Spleen (tissue), 11 donors: ENCODE data around the gene P2RY12. TPM values are rescaled to one million over a fixed set of nuclear protein-coding genes. Genes with fewer than 3 reads are reported as not detected.

Experiments
- DNase-seq: peaks from one replicate; pipeline ENCODE4 v3.0.0-alpha.2; 2020
- H3K27ac ChIP-seq, 8 donors: fragments of 200-600 bp; sonication (generic) in 7 of 8; 1 replicate in 4 of 8; 2 replicates in 4 of 8; pipeline versions ENCODE4 v1.5.0 to v1.8.0; 2016 to 2021; ENCODE audit warnings: inconsistent platforms in 4 of 8, mild to moderate bottlenecking in 4 of 8, moderate library complexity in 1 of 8
- H3K27me3 ChIP-seq, 7 donors: fragments of 200-600 bp; sonication (generic) in 6 of 7; replicated peaks in 1 of 7; 1 replicate in 4 of 7; 2 replicates in 3 of 7; pipeline versions ENCODE4 v1.5.0 to v1.8.0; 2016 to 2021; ENCODE audit warnings: inconsistent platforms in 3 of 7, mild to moderate bottlenecking in 1 of 7
- H3K36me3 ChIP-seq, 6 donors: fragments of 200-600 bp; sonication (generic) in 5 of 6; 1 replicate in 4 of 6; 2 replicates in 2 of 6; pipeline versions ENCODE4 v1.5.0 to v1.8.0; 2016 to 2021; ENCODE audit warnings: inconsistent platforms in 2 of 6
- H3K4me1 ChIP-seq, 6 donors: fragments of 200-600 bp; sonication (generic) in 5 of 6; 1 replicate in 3 of 6; 2 replicates in 3 of 6; pipeline versions ENCODE4 v1.5.0 to v1.8.0; 2016 to 2021; ENCODE audit warnings: inconsistent platforms in 3 of 6
- H3K4me3 ChIP-seq, 8 donors: fragments of 200-600 bp; sonication (generic) in 7 of 8; 1 replicate in 4 of 8; 2 replicates in 4 of 8; pipeline versions ENCODE4 v1.5.0 to v1.8.0; 2016 to 2021; ENCODE audit warnings: inconsistent platforms in 4 of 8, mild to moderate bottlenecking in 4 of 8, moderate library complexity in 2 of 8
- H3K9me3 ChIP-seq, 8 donors: fragments of 200-600 bp; sonication (generic) in 7 of 8; 1 replicate in 4 of 8; 2 replicates in 4 of 8; pipeline versions ENCODE4 v1.5.0 to v1.8.0; 2016 to 2021; ENCODE audit warnings: inconsistent platforms in 4 of 8
- POLR2A ChIP-seq, 3 donors: fragments of 450-650 bp; IDR thresholded peaks; one replicate each; pipeline ENCODE4 v1.5.1; 2017; ENCODE audit warnings: antibody characterized with exemption in 3 of 3, mild to moderate bottlenecking in 1 of 3
- POLR2AphosphoS5 ChIP-seq, 3 donors: sonication (generic); formaldehyde crosslinking; IDR thresholded peaks; one replicate each; pipeline ENCODE4 v1.5.1; 2017; ENCODE audit warnings: antibody characterized with exemption in 3 of 3
- WGBS, 5 donors: extraction: QIAGEN DNeasy Blood & Tissue Kit in 3 of 5; methylation state at CpG; one replicate each; pipeline versions ENCODE4 v1.1.5 to v1.1.7; 2013 to 2018; 5-methylcytosine and 5-hydroxymethylcytosine counted together
- intact Hi-C: fragments of 100-400 bp; cut with DNase I; formaldehyde crosslinking; loops from one replicate; pipeline ENCODE4 v1.15.0; 2023; ENCODE audit warnings: low total_unique reads
- polyA plus RNA-seq, 3 donors: library from polyadenylated mRNA; stranded (reverse); fragments of 200-250 nt; gene quantifications; one replicate each; pipeline ENCODE4 v1.2.1, GENCODE V29; 2013
- total RNA-seq, 7 donors: library from RNA; depleted of rRNA in 3 of 7; stranded (reverse); fragments of >200 nt in 3 of 7; fragmentation: NEBNext Ultra II Directional in 4 of 7; extraction: Animal tissue kit (Norgen Biotek cat#: 25700) in 4 of 7; gene quantifications; one replicate each; pipeline versions ENCODE4 v1.1.0 to v1.2.1, GENCODE V29; 2016 to 2021
- TF ChIP-seq, protein P1 (sequence below), 11 experiments: fragments of 200-600 bp in 7 of 11; fragments of 450-650 bp in 4 of 11; sonication (generic) in 4 of 11; IDR thresholded peaks in 8 of 11; conservative IDR thresholded peaks in 3 of 11; 1 replicate in 7 of 11; 2 replicates in 4 of 11; pipeline versions ENCODE4 v1.4.0 to v1.8.0; 2016 to 2021; ENCODE audit warnings: antibody characterized with exemption in 11 of 11, inconsistent platforms in 4 of 11, mild to moderate bottlenecking in 1 of 11
- donor health status: healthy with polysubstance abuse.
- donor health status: DM: no; HTN: no; CAD: no; lungs with moderate emphysema.
- donor health status: DM: no; HTN: no; CAD: no.
- donor health status: Bipolar disorder and iron deficiency.
- donor health status: healthy.
- donor health status: DM: no; HTN: no; CAD: no.
- donor health status: DM: yes; HTN: yes; CAD: no.

Gene P2RY12
- total and polyA plus RNA-seq, 10 donors = 0.78 to 19.2 (median 6.7) TPM

DNA sequence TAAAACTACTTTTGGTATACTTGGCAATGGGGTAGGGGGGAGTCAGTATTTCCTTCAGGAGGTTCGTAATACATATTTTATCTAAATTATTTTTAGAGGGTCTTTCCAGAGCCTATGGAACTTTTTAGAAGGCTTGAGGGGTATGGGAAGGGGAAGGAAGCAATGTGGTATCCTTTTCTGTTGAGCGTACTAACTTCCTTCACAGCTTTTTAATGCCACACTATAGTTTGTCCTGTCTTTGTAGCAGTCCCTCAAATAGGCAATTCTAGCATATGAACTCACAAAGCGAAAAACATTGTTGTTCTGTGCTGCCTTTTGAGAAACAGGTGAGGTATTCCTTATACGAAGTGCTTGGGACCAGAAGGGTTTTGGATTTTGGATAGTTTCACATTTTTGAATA lies 32.9 kb downstream of the P2RY12 start:
- H3K27me3 ChIP-seq = no peaks in the 10 kb centered on the region
- TF ChIP-seq POLR2AphosphoS5 (IDR thresholded peaks at IDR 0.05) (no peak), POLR2A (IDR thresholded peaks at IDR 0.05) (no peak)
- TF ChIP-seq, protein P1, sequence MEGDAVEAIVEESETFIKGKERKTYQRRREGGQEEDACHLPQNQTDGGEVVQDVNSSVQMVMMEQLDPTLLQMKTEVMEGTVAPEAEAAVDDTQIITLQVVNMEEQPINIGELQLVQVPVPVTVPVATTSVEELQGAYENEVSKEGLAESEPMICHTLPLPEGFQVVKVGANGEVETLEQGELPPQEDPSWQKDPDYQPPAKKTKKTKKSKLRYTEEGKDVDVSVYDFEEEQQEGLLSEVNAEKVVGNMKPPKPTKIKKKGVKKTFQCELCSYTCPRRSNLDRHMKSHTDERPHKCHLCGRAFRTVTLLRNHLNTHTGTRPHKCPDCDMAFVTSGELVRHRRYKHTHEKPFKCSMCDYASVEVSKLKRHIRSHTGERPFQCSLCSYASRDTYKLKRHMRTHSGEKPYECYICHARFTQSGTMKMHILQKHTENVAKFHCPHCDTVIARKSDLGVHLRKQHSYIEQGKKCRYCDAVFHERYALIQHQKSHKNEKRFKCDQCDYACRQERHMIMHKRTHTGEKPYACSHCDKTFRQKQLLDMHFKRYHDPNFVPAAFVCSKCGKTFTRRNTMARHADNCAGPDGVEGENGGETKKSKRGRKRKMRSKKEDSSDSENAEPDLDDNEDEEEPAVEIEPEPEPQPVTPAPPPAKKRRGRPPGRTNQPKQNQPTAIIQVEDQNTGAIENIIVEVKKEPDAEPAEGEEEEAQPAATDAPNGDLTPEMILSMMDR (IDR thresholded peaks at IDR 0.05 in 8 of 11, conservative IDR thresholded peaks at IDR 0.05 in 3 of 11) = no peak
- H3K36me3 ChIP-seq = no peaks in the 10 kb centered on the region
- intact Hi-C loops = no loop called here
- peaks cover 0 to 69% (median 12%) of the 10 kb centered on the region in 6 donors for H3K4me1 ChIP-seq
- no peaks in the 10 kb centered on the region for H3K9me3 ChIP-seq
- 43 to 59% (median 54%) methylated on average over 4 of the region's 4 CpGs for WGBS, 5 donors
- no peak for DNase-seq
- peak overlapping the region in 1 of 8 donors; percentile 36 for H3K4me3 ChIP-seq
- peak overlapping the region; percentile 22 to 92 (median 69) for H3K27ac ChIP-seq

GRCh38 chr3:151351219-151351618 lies 33.3 kb downstream of the P2RY12 start:
- Histone ChIP-seq H3K4me3 (peak overlapping the region in 1 of 8 donors; percentile 36), H3K36me3 (no peaks in the 10 kb centered on the region), H3K9me3 (no peaks in the 10 kb centered on the region), H3K4me1 (peaks cover 0 to 69% (median 12%) of the 10 kb centered on the region in 6 donors), H3K27me3 (no peaks in the 10 kb centered on the region), H3K27ac (peak overlapping the region; percentile 22 to 92 (median 69))
- intact Hi-C loops = no loop called here
- TF ChIP-seq POLR2A (IDR thresholded peaks at IDR 0.05) = no peak
- TF ChIP-seq POLR2AphosphoS5 (IDR thresholded peaks at IDR 0.05) = no peak
- TF ChIP-seq, protein P1 (IDR thresholded peaks at IDR 0.05 in 8 of 11, conservative IDR thresholded peaks at IDR 0.05 in 3 of 11) = no peak
- WGBS, 5 donors = 91 to 96% (median 92%) methylated on average over 1 of the region's 1 CpG
- DNase-seq = no peak

DNA sequence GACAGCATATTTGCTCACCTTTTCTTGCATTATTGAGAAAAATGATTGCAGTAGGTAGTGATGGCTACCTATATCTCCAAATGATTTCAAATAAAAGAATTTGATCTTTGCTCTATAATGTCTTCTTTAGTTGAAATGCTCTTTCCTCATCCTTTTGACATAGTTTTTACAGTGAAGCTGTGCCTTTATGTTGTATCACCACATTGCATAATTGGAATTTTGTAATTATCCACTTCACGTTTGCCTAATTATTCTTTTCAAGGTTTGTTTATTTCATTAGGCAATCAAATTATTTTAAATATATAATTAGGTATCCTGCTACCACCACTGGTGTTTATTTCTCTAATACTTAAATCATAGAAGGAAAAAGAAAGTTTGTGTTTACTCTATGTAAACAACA lies 33.9 kb downstream of the P2RY12 start:
- Histone ChIP-seq H3K27me3 (no peaks in the 10 kb centered on the region), H3K27ac (peak overlapping the region in 6 of 8 donors; percentile 62 to 92 (median 72)), H3K36me3 (no peaks in the 10 kb centered on the region), H3K4me3 (no peak overlapping the region), H3K9me3 (no peaks in the 10 kb centered on the region), H3K4me1 (peaks cover 0 to 75% (median 12%) of the 10 kb centered on the region in 6 donors)
- TF ChIP-seq POLR2A (IDR thresholded peaks at IDR 0.05) = no peak
- TF ChIP-seq, protein P1 (IDR thresholded peaks at IDR 0.05 in 8 of 11, conservative IDR thresholded peaks at IDR 0.05 in 3 of 11) = no peak
- TF ChIP-seq POLR2AphosphoS5 (IDR thresholded peaks at IDR 0.05) = no peak
- WGBS, 5 donors = 34 to 94% (median 67%) methylated on average over 1 of the region's 1 CpG
- DNase-seq = no peak
- intact Hi-C loops = no loop called here

GRCh38 chr3:151347432-151347831 lies 37.1 kb downstream of the P2RY12 start:
- Histone ChIP-seq H3K4me1 (peaks cover 0 to 72% (median 13%) of the 10 kb centered on the region in 6 donors), H3K36me3 (no peaks in the 10 kb centered on the region), H3K27ac (peak overlapping the region in 7 of 8 donors; percentile 78 to 92 (median 84)), H3K4me3 (peak overlapping the region in 1 of 8 donors; percentile 46), H3K9me3 (no peaks in the 10 kb centered on the region), H3K27me3 (no peaks in the 10 kb centered on the region)
- TF ChIP-seq POLR2AphosphoS5 (IDR thresholded peaks at IDR 0.05) (peak in 1 of 3 donors; percentile 75), POLR2A (IDR thresholded peaks at IDR 0.05) (no peak)
- TF ChIP-seq, protein P1 (IDR thresholded peaks at IDR 0.05 in 8 of 11, conservative IDR thresholded peaks at IDR 0.05 in 3 of 11) = no peak
- DNase-seq = peak; percentile 78
- intact Hi-C loops = no loop called here
- 35 to 52% (median 43%) methylated on average over 6 of the region's 6 CpGs for WGBS, 5 donors
